Esophagus muscularis mucosa (tissue), 2 donors: ENCODE data around the gene IPO13.

Source experiments
- EP300 ChIP-seq: sonication (generic); formaldehyde crosslinking; IDR thresholded peaks from one replicate; pipeline ENCODE4 v1.6.1; 2017; ENCODE audit warnings: antibody characterized with exemption
- POLR2A ChIP-seq: fragments of 450-650 bp; IDR thresholded peaks from one replicate; pipeline ENCODE4 v1.6.1; 2017; ENCODE audit warnings: antibody characterized with exemption, moderate library complexity, mild to moderate bottlenecking, low read depth

DNA sequence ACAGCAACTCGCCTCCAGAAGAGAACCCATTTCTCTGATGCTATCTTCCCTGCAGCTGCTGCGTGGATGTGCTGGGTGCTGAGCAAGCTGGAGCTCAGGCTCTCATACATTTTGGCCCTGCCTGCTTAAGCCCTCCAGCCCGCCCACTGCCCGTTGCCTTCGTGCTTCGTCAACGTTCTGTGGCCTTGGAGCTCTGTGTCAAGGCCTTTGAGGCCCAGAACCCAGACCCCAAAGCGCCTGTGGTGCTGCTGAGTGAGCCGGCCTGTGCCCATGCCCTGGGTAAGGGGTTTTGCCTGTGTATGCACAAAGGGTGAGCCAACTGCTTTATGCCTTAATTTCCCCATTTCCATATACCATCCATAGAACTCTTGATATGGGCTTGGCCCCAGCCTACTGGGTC is 24.2 kb downstream of the IPO13 start:
- TF ChIP-seq POLR2A (no peak), EP300 (no peak)
